Lower leg skin (tissue), 4 donors: ENCODE measurements around the gene SLC38A6. TPM values are rescaled to one million over a fixed set of nuclear protein-coding genes. Genes with fewer than 3 reads are reported as not detected.

Source experiments
- DNase-seq, 2 donors: peaks; one replicate each; pipeline ENCODE4 v3.0.0-alpha.2; 2019; ENCODE audit warnings: low spot score in 2 of 2
- H3K4me3 ChIP-seq: fragments of 200-600 bp; sonication (generic); 2 replicates; pipeline ENCODE4 v1.5.1; 2017; ENCODE audit warnings: mild to moderate bottlenecking, low read depth; ENCODE audit not compliant: poor library complexity, severe bottlenecking
- CTCF ChIP-seq, 3 donors: fragments of 450-650 bp; IDR thresholded peaks; one replicate each; pipeline ENCODE4 v1.5.1; 2016; ENCODE audit warnings: antibody characterized with exemption in 3 of 3, mild to moderate bottlenecking in 3 of 3, moderate library complexity in 2 of 3
- POLR2A ChIP-seq, 2 donors: fragments of 450-650 bp; IDR thresholded peaks; one replicate each; pipeline ENCODE4 v1.6.1; 2016 to 2017; ENCODE audit warnings: antibody characterized with exemption in 2 of 2, mild to moderate bottlenecking in 1 of 2, moderate library complexity in 1 of 2
- WGBS, 2 donors: methylation state at CpG; one replicate each; pipeline ENCODE4 v1.1.5; 2018; 5-methylcytosine and 5-hydroxymethylcytosine counted together
- intact Hi-C: fragments of 100-400 bp; cut with DNase I; formaldehyde crosslinking; loops from one replicate; pipeline ENCODE4 v1.15.0; 2023; ENCODE audit warnings: low total_unique reads
- total RNA-seq, 4 donors: library from RNA; depleted of rRNA; stranded (reverse); fragments of >200 nt; gene quantifications; one replicate each; pipeline ENCODE4 v1.1.0, GENCODE V29; 2016

Gene SLC38A6
- total RNA-seq, 4 donors from 2014 or later: 2.7 to 18.1 (median 9.1) TPM

GRCh38 chr14:61031026-61031425, 50.0 kb downstream of the SLC38A6 start:
- no peak for TF ChIP-seq CTCF (IDR thresholded peaks at IDR 0.05)
- TF ChIP-seq POLR2A (IDR thresholded peaks at IDR 0.05): no peak
- no peak overlapping the region for H3K4me3 ChIP-seq
- no peak for DNase-seq
- intact Hi-C loops: no loop called here

GRCh38 chr14:61033054-61033453, 52.0 kb downstream of the SLC38A6 start:
- DNase-seq: no peak
- intact Hi-C loops: no loop called here
- H3K4me3 ChIP-seq: no peak overlapping the region
- TF ChIP-seq POLR2A (IDR thresholded peaks at IDR 0.05): no peak
- TF ChIP-seq CTCF (IDR thresholded peaks at IDR 0.05): no peak
- 62 to 69% methylated on average over 3 of the region's 3 CpGs for WGBS, 2 donors

- no peak for TF ChIP-seq POLR2A (IDR thresholded peaks at IDR 0.05)
- TF ChIP-seq CTCF (IDR thresholded peaks at IDR 0.05): no peak
- no peak overlapping the region for H3K4me3 ChIP-seq
- no peak for DNase-seq
- intact Hi-C loops: no loop called here
Observed at GRCh38 chr14:61033855-61034254, 52.8 kb downstream of the SLC38A6 start.

GRCh38 chr14:61034416-61035120, 53.5 kb downstream of the SLC38A6 start:
- no peak for DNase-seq
- TF ChIP-seq CTCF (IDR thresholded peaks at IDR 0.05): no peak
- no peak for TF ChIP-seq POLR2A (IDR thresholded peaks at IDR 0.05)
- H3K4me3 ChIP-seq: no peak overlapping the region
- 66 to 68% methylated on average over 4 of the region's 4 CpGs for WGBS, 2 donors
- intact Hi-C loops: no loop called here

GRCh38 chr14:61037215-61037614, 56.2 kb downstream of the SLC38A6 start:
- TF ChIP-seq POLR2A (IDR thresholded peaks at IDR 0.05): no peak
- intact Hi-C loops: no loop called here
- WGBS, 2 donors: 89 to 90% methylated on average over 3 of the region's 3 CpGs
- no peak for DNase-seq
- no peak overlapping the region for H3K4me3 ChIP-seq

GRCh38 chr14:61041704-61042103, 60.7 kb downstream of the SLC38A6 start:
- no peak for DNase-seq
- TF ChIP-seq CTCF (IDR thresholded peaks at IDR 0.05) (no peak), POLR2A (IDR thresholded peaks at IDR 0.05) (no peak)
- no peak overlapping the region for H3K4me3 ChIP-seq
- 87 to 89% methylated on average over 3 of the region's 3 CpGs for WGBS, 2 donors
- intact Hi-C loops: no loop called here
